Inflammatory macrophage (primary cell): Measurements from ENCODE around the gene FRK.
"Not testable (repeated sequence)": the region's sequence is repeated elsewhere in the genome, so short reads cannot be mapped to it uniquely, and the experiment has no call there.

ENCODE experiments used
- DNase-seq, 2 donors: peaks; one replicate each; pipeline ENCODE4 v3.0.0-alpha.2; 2020 to 2022

Gene FRK

GRCh38 chr6:115937502-115937901, 123.2 kb downstream of the FRK start:
- DNase-seq = not testable (repeated sequence)

GRCh38 chr6:115935361-115935760, 125.3 kb downstream of the FRK start:
- no peak for DNase-seq

GRCh38 chr6:115934829-115935228, 125.9 kb downstream of the FRK start:
- DNase-seq = no peak

- DNase-seq = no peak
Observed at GRCh38 chr6:115934145-115934544, 126.5 kb downstream of the FRK start.

GRCh38 chr6:115932481-115932880, 128.2 kb downstream of the FRK start:
- DNase-seq = no peak

GRCh38 chr6:115928000-115928399, 132.7 kb downstream of the FRK start:
- not testable (repeated sequence) for DNase-seq

- no peak for DNase-seq
Observed at GRCh38 chr6:115922971-115923370, 137.7 kb downstream of the FRK start.

GRCh38 chr6:115914098-115914497, 146.6 kb downstream of the FRK start:
- no peak for DNase-seq

GRCh38 chr6:115909923-115910546, 150.7 kb downstream of the FRK start:
- no peak for DNase-seq

- DNase-seq = no peak
Observed at GRCh38 chr6:115908906-115909559, 151.7 kb downstream of the FRK start.

GRCh38 chr6:115905471-115905870, 155.2 kb downstream of the FRK start:
- no peak for DNase-seq

GRCh38 chr6:115902436-115902835, 158.3 kb downstream of the FRK start:
- DNase-seq = no peak

GRCh38 chr6:115901896-115902295, 158.8 kb downstream of the FRK start:
- no peak for DNase-seq

- DNase-seq = no peak
Observed at GRCh38 chr6:115899730-115900282, 160.9 kb downstream of the FRK start.

GRCh38 chr6:115898246-115898645, 162.4 kb downstream of the FRK start:
- no peak for DNase-seq

- peak; percentile 0 to 21 for DNase-seq
Observed at GRCh38 chr6:115896538-115897129, 164.1 kb downstream of the FRK start.

- no peak for DNase-seq
Observed at GRCh38 chr6:115894426-115894992, 166.2 kb downstream of the FRK start.

- no peak for DNase-seq
Observed at GRCh38 chr6:115891750-115892149, 168.9 kb downstream of the FRK start.

- DNase-seq = no peak
Observed at GRCh38 chr6:115891111-115891669, 169.5 kb downstream of the FRK start.

- DNase-seq = no peak
Observed at GRCh38 chr6:115890238-115890637, 170.5 kb downstream of the FRK start.

GRCh38 chr6:115888687-115889470, 171.8 kb downstream of the FRK start:
- DNase-seq = not testable (repeated sequence)

GRCh38 chr6:115887891-115888290, 172.8 kb downstream of the FRK start:
- no peak for DNase-seq
